ENCODE measurements around the gene IPO7.

IPO7 gene

DNA sequence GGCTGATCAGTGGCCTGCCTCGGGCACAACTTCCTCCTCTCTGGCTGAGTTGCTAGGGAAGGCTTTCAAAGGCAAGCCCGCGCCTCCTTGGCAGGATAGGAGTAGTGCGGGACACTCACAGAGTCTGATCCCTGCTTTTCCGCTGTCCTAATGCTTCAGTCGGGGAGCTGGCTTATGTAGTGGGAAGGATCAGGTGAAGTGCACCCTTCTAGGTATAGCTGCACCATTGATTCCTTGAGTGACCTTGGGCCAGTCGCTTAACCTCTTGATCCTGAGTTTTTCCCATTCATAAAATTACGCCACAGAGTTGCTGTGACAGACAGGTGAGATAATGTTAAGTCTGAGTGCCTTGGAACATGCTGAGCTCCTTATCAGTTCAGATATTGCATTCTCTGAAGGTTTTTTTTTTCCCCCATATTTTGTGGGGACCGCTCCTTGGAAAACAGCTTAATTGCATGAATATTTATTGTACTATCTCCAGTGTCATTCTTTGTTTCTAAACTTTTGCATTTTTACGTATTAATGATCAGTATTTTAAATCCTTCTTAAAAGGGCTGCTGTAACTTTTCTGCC lies 961 bp downstream of the IPO7 start:
- Histone ChIP-seq H3K79me2 (ENCODE audit: insufficient read depth, low read length) (peaks cover 59% of the 10 kb centered on the region), H3K36me3 (ENCODE audit: low read length) (peaks cover 29% of the 10 kb centered on the region), H2AFZ (ENCODE audit: low read depth, low read length, severe bottlenecking) (no peak overlapping the region), H3K4me3 (ENCODE audit: insufficient read depth, low read length, poor library complexity, severe bottlenecking) (peak overlapping the region; percentile 70), H3K9me2 (replicated peaks; ENCODE audit: insufficient read depth, low read length) (no peaks in the 10 kb centered on the region), H3K27ac (ENCODE audit: low read depth, low read length) (peak overlapping the region; percentile 69), H3K9me3 (ENCODE audit: insufficient read depth, low read length) (no peaks in the 10 kb centered on the region), H3K4me2 (ENCODE audit: low read depth, low read length, poor library complexity, severe bottlenecking) (peak overlapping the region; percentile 81), H3K9ac (ENCODE audit: low read length) (peak overlapping the region; percentile 96), H3K27me3 (ENCODE audit: low read length) (no peaks in the 10 kb centered on the region), H3F3A (ENCODE audit: insufficient read depth) (peaks cover 18% of the 10 kb centered on the region; the same call in 1 of the 2 replicates), H4K20me1 (ENCODE audit: low read depth, low read length) (peaks cover 35% of the 10 kb centered on the region)
- TF ChIP-seq, protein P1, sequence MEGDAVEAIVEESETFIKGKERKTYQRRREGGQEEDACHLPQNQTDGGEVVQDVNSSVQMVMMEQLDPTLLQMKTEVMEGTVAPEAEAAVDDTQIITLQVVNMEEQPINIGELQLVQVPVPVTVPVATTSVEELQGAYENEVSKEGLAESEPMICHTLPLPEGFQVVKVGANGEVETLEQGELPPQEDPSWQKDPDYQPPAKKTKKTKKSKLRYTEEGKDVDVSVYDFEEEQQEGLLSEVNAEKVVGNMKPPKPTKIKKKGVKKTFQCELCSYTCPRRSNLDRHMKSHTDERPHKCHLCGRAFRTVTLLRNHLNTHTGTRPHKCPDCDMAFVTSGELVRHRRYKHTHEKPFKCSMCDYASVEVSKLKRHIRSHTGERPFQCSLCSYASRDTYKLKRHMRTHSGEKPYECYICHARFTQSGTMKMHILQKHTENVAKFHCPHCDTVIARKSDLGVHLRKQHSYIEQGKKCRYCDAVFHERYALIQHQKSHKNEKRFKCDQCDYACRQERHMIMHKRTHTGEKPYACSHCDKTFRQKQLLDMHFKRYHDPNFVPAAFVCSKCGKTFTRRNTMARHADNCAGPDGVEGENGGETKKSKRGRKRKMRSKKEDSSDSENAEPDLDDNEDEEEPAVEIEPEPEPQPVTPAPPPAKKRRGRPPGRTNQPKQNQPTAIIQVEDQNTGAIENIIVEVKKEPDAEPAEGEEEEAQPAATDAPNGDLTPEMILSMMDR (IDR thresholded peaks at IDR 0.05; ENCODE audit: insufficient read depth, low read length, poor library complexity, severe bottlenecking) = no peak
- TF ChIP-seq EZH2phosphoT487 (conservative IDR thresholded peaks at IDR 0.05; ENCODE audit: low read length) = no peak

- Histone ChIP-seq H3K79me2 (ENCODE audit: insufficient read depth, low read length) (peaks cover 65% of the 10 kb centered on the region), H3K4me2 (ENCODE audit: low read depth, low read length, poor library complexity, severe bottlenecking) (peak overlapping the region; percentile 81), H4K20me1 (ENCODE audit: low read depth, low read length) (peaks cover 36% of the 10 kb centered on the region), H3K9me2 (replicated peaks; ENCODE audit: insufficient read depth, low read length) (no peaks in the 10 kb centered on the region), H2AFZ (ENCODE audit: low read depth, low read length, severe bottlenecking) (no peak overlapping the region), H3K27ac (ENCODE audit: low read depth, low read length) (peak overlapping the region; percentile 69; the same call in 1 of the 2 replicates), H3K4me3 (ENCODE audit: insufficient read depth, low read length, poor library complexity, severe bottlenecking) (peak overlapping the region; percentile 70), H3K9ac (ENCODE audit: low read length) (peak overlapping the region; percentile 96), H3F3A (ENCODE audit: insufficient read depth) (peaks cover 18% of the 10 kb centered on the region; the same call in 1 of the 2 replicates), H3K36me3 (ENCODE audit: low read length) (peaks cover 29% of the 10 kb centered on the region), H3K9me3 (ENCODE audit: insufficient read depth, low read length) (no peaks in the 10 kb centered on the region), H3K27me3 (ENCODE audit: low read length) (no peaks in the 10 kb centered on the region)
- TF ChIP-seq, protein P1 (IDR thresholded peaks at IDR 0.05; ENCODE audit: insufficient read depth, low read length, poor library complexity, severe bottlenecking) = no peak
- TF ChIP-seq EZH2phosphoT487 (conservative IDR thresholded peaks at IDR 0.05; ENCODE audit: low read length) = no peak
Measured at GRCh38 chr11:9386086-9386485, 1.6 kb downstream of the IPO7 start.

DNA sequence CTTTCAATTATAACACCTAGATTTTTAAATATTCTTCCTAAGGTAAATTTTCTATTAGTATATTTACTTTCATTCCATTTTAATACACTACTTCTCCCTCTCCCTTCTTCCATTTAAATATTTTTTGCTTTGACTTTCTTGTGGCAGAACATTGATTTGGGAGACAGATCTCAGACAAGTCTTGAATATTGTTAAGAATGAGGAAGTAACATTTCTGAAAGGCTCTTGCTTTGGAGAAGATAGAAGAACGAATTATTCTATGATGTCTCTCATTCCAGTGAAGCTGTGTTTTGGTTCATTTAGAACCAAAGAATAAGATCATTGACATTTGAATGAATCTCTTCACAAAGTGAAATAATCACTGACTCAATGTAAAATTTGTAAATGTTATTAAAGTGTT lies 2.4 kb downstream of the IPO7 start:
- Histone ChIP-seq H3K9me3 (ENCODE audit: insufficient read depth, low read length) (no peaks in the 10 kb centered on the region), H3F3A (ENCODE audit: insufficient read depth) (peaks cover 18% of the 10 kb centered on the region; the same call in 1 of the 2 replicates), H2AFZ (ENCODE audit: low read depth, low read length, severe bottlenecking) (no peak overlapping the region), H3K36me3 (ENCODE audit: low read length) (peaks cover 29% of the 10 kb centered on the region), H3K79me2 (ENCODE audit: insufficient read depth, low read length) (peaks cover 73% of the 10 kb centered on the region), H3K4me2 (ENCODE audit: low read depth, low read length, poor library complexity, severe bottlenecking) (peak overlapping the region; percentile 81), H4K20me1 (ENCODE audit: low read depth, low read length) (peaks cover 39% of the 10 kb centered on the region), H3K4me3 (ENCODE audit: insufficient read depth, low read length, poor library complexity, severe bottlenecking) (peak overlapping the region; percentile 70), H3K27ac (ENCODE audit: low read depth, low read length) (peak overlapping the region; percentile 23; the same call in 1 of the 2 replicates), H3K9ac (ENCODE audit: low read length) (peak overlapping the region; percentile 96), H3K9me2 (replicated peaks; ENCODE audit: insufficient read depth, low read length) (no peaks in the 10 kb centered on the region), H3K27me3 (ENCODE audit: low read length) (no peaks in the 10 kb centered on the region)
- TF ChIP-seq EZH2phosphoT487 (conservative IDR thresholded peaks at IDR 0.05; ENCODE audit: low read length) = no peak
- TF ChIP-seq, protein P1 (IDR thresholded peaks at IDR 0.05; ENCODE audit: insufficient read depth, low read length, poor library complexity, severe bottlenecking) = no peak
